Measurements from ENCODE around the gene TPX2.

GRCh38 chr20:31758991-31759390 is 19.9 kb downstream of the TPX2 start:
- no peak for TF ChIP-seq POLR2AphosphoS5 (IDR thresholded peaks at IDR 0.05; ENCODE audit: low read depth, low read length)
- TF ChIP-seq CTCF (IDR thresholded peaks at IDR 0.05) = no peak
- TF ChIP-seq SIN3A (IDR thresholded peaks at IDR 0.05; ENCODE audit: borderline replicate concordance, low read depth, low read length) = no peak
- no peak for TF ChIP-seq TAF1 (IDR thresholded peaks at IDR 0.05; ENCODE audit: borderline replicate concordance, low read depth, low read length)
- TF ChIP-seq NFIC (IDR thresholded peaks at IDR 0.05; ENCODE audit: borderline replicate concordance) = no peak
- no peak for TF ChIP-seq EP300 (IDR thresholded peaks at IDR 0.05; ENCODE audit: borderline replicate concordance in 1 of 2, low read depth in 1 of 2, low read length in 1 of 2)
- TF ChIP-seq RXRA (IDR thresholded peaks at IDR 0.05; ENCODE audit: borderline replicate concordance, low read depth) = no peak
- TF ChIP-seq EZH2phosphoT487 (IDR thresholded peaks at IDR 0.05; ENCODE audit: borderline replicate concordance, low read depth) = no peak
- TF ChIP-seq CHD2 (IDR thresholded peaks at IDR 0.05; ENCODE audit: low read length, partially characterized antibody) = no peak
- TF ChIP-seq, protein P1, sequence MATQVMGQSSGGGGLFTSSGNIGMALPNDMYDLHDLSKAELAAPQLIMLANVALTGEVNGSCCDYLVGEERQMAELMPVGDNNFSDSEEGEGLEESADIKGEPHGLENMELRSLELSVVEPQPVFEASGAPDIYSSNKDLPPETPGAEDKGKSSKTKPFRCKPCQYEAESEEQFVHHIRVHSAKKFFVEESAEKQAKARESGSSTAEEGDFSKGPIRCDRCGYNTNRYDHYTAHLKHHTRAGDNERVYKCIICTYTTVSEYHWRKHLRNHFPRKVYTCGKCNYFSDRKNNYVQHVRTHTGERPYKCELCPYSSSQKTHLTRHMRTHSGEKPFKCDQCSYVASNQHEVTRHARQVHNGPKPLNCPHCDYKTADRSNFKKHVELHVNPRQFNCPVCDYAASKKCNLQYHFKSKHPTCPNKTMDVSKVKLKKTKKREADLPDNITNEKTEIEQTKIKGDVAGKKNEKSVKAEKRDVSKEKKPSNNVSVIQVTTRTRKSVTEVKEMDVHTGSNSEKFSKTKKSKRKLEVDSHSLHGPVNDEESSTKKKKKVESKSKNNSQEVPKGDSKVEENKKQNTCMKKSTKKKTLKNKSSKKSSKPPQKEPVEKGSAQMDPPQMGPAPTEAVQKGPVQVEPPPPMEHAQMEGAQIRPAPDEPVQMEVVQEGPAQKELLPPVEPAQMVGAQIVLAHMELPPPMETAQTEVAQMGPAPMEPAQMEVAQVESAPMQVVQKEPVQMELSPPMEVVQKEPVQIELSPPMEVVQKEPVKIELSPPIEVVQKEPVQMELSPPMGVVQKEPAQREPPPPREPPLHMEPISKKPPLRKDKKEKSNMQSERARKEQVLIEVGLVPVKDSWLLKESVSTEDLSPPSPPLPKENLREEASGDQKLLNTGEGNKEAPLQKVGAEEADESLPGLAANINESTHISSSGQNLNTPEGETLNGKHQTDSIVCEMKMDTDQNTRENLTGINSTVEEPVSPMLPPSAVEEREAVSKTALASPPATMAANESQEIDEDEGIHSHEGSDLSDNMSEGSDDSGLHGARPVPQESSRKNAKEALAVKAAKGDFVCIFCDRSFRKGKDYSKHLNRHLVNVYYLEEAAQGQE (IDR thresholded peaks at IDR 0.05; ENCODE audit: low read depth, low read length) = no peak
- no peak for TF ChIP-seq RAD21 (IDR thresholded peaks at IDR 0.05; ENCODE audit: low read length)
- TF ChIP-seq FOXJ3 (CRISPR knock-in tag; IDR thresholded peaks at IDR 0.05) = no peak
